ENCODE data around the gene LRMDA. TPM values are rescaled to one million over a fixed set of nuclear protein-coding genes. Genes with fewer than 3 reads are reported as not detected.
"Not testable (repeated sequence)": the region's sequence is repeated elsewhere in the genome, so short reads cannot be mapped to it uniquely, and the experiment has no call there.

Gene LRMDA
- total and polyA plus RNA-seq, 10 of the 15 experiments (the other 5 are each of a cell fraction or from before 2014, with no cell fraction given): 0.07 to 0.54 (median 0.29) TPM; not detected in 4

DNA sequence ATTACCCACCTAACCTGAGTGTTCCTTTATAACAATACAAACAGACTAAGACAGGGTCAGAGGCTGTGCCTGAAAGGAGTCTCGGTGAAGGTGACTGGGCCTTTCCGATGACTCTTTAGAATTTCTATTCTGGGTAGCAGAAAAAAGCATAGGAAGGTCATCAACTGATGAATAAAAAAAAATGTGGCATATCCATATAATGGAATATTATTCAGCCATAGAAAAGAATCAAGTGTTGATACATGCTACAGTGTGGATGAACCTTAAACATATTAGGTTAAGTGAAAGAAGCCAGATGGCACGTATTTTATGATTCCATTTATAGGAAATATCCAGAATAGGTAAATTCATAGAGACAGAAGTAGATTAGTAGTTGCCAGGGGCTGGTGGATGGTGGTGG, 83.4 kb downstream of the LRMDA start:
- TF ChIP-seq SMARCA5 (IDR thresholded peaks at IDR 0.05): no peak
- TF ChIP-seq JUNB (IDR thresholded peaks at IDR 0.05): no peak
- TF ChIP-seq BHLHE40 (IDR thresholded peaks at IDR 0.05; ENCODE audit: borderline replicate concordance in 1 of 2, low read depth in 2 of 2, low read length in 1 of 2): no peak
- no peak for TF ChIP-seq JUND (IDR thresholded peaks at IDR 0.05; ENCODE audit: low read depth, low read length)
- no peak for TF ChIP-seq KLF5 (IDR thresholded peaks at IDR 0.05; ENCODE audit: partially characterized antibody)
- no peak for TF ChIP-seq CREB1 (IDR thresholded peaks at IDR 0.05; ENCODE audit: low read depth)
- TF ChIP-seq SMAD5 (IDR thresholded peaks at IDR 0.05; ENCODE audit: low read depth): no peak

DNA sequence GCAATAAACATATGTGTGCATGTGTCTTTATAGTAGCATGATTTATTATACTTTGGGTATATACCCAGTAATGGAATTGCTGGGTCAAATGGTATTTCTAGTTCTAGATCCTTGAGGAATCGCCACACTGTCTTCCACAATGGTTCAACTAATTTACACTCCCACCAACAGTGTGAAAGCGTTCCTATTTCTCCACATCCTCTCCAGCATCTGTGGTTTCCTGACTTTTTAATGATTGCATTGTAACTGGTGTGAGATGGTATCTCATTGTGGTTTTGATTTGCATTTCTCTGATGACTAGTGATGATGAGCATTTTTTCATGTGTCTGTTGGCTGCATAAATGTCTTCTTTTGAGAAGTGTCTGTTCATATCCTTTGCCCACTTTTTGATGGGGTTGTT, 84.7 kb downstream of the LRMDA start:
- SMC1A ChIA-PET (ENCODE audit: uncharacterized antibody, unreplicated experiment); H3K4me2 ChIP-seq (ENCODE audit: control insufficient read depth, insufficient read depth); intact Hi-C loops (cut with micrococcal nuclease; ENCODE audit: unreplicated experiment); H3K9me3 ChIP-seq (replicated peaks; ENCODE audit: control insufficient read depth, insufficient read depth, low read length); ATAC-seq; DNase-seq (ENCODE audit: low read depth, low spot score); CTCF ChIA-PET; H3K79me2 ChIP-seq (ENCODE audit: control insufficient read depth, insufficient read depth, low read length); H3K27me3 ChIP-seq (replicated peaks in 1 of 2; ENCODE audit: control insufficient read depth in 2 of 2, insufficient read depth in 2 of 2, low read length in 1 of 2); H2AFZ ChIP-seq (ENCODE audit: control insufficient read depth, low read depth, low read length); H3K36me3 ChIP-seq (ENCODE audit: control insufficient read depth in 2 of 2, insufficient read depth in 2 of 2, low read length in 1 of 2); H3K27ac ChIP-seq (ENCODE audit: control insufficient read depth, insufficient read depth); RAD21 ChIA-PET (ENCODE audit: unreplicated experiment); POLR2A ChIA-PET; FAIRE-seq; H3K4me1 ChIP-seq (ENCODE audit: control insufficient read depth, insufficient read depth, low read length); BruUV-seq (replicated peaks); H3K9ac ChIP-seq (ENCODE audit: control insufficient read depth, insufficient read depth, low read length); H3K4me3 ChIP-seq; H4K20me1 ChIP-seq (ENCODE audit: control insufficient read depth, insufficient read depth); in situ Hi-C loops (cut with MboI): not testable (repeated sequence)
- TF ChIP-seq IKZF2 (IDR thresholded peaks at IDR 0.05): peak; percentile 49 to 62; a peak in 3 of 4 replicates
- WGBS (ENCODE audit: insufficient coverage, insufficient replicate concordance, low lambda C conversion rate, missing lambda C conversion rate): 27% methylated on average over 2 of the region's 2 CpGs

More for the DNA sequence above, 83.4 kb downstream of the LRMDA start:
- Histone ChIP-seq H3K36me3 (ENCODE audit: control insufficient read depth in 2 of 2, insufficient read depth in 2 of 2, low read length in 1 of 2) (no peaks in the 10 kb centered on the region), H3K79me2 (ENCODE audit: control insufficient read depth, insufficient read depth, low read length) (no peaks in the 10 kb centered on the region), H3K27me3 (replicated peaks in 1 of 2; ENCODE audit: control insufficient read depth in 2 of 2, insufficient read depth in 2 of 2, low read length in 1 of 2) (peaks cover 0 to 2% of the 10 kb centered on the region in 2 experiments; a peak in 1 of 4 replicates), H3K4me2 (ENCODE audit: control insufficient read depth, insufficient read depth) (no peak overlapping the region), H3K4me3 (no peak overlapping the region), H3K4me1 (ENCODE audit: control insufficient read depth, insufficient read depth, low read length) (no peaks in the 10 kb centered on the region), H3K9ac (ENCODE audit: control insufficient read depth, insufficient read depth, low read length) (no peak overlapping the region), H4K20me1 (ENCODE audit: control insufficient read depth, insufficient read depth) (no peaks in the 10 kb centered on the region), H3K9me3 (replicated peaks; ENCODE audit: control insufficient read depth, insufficient read depth, low read length) (no peaks in the 10 kb centered on the region), H2AFZ (ENCODE audit: control insufficient read depth, low read depth, low read length) (no peak overlapping the region), H3K27ac (ENCODE audit: control insufficient read depth, insufficient read depth) (no peak overlapping the region)
- intact Hi-C loops (cut with micrococcal nuclease; ENCODE audit: unreplicated experiment) (no loop called here), in situ Hi-C loops (cut with MboI) (no loop called here)
- POLR2A ChIA-PET: no interaction called here
- ATAC-seq: no peak
- RAD21 ChIA-PET (ENCODE audit: unreplicated experiment): no interaction called here
- CTCF ChIA-PET: no interaction called here
- FAIRE-seq: no peak
- BruUV-seq (replicated peaks): no TSS peak
- 44% methylated on average over 3 of the region's 3 CpGs for WGBS (ENCODE audit: insufficient coverage, insufficient replicate concordance, low lambda C conversion rate, missing lambda C conversion rate)
- no peak for DNase-seq (ENCODE audit: low read depth, low spot score)
- SMC1A ChIA-PET (ENCODE audit: uncharacterized antibody, unreplicated experiment): no interaction called here

DNA sequence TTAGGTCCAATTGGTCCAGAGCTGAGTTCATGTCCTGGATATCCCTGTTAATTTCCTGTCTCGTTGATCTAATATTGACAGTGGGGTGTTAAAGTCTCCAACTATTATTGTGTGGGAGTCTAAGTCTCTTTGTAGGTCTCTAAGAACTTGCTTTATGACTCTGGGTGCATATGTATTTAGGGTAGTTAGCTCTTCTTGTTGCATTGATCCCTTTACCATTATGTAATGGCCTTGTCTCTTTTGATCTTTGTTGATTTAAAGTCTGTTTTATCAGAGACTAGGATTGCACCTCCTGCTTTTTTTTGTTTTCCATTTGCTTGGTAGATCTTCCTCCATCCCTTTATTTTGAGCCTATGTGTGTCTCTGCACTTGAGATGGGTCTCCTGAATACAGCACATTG, 87.8 kb downstream of the LRMDA start:
- RAD21 ChIA-PET (ENCODE audit: unreplicated experiment); DNase-seq (ENCODE audit: low read depth, low spot score): not testable (repeated sequence)

More for the DNA sequence above, 87.8 kb downstream of the LRMDA start:
- BruUV-seq (replicated peaks); CTCF ChIA-PET; in situ Hi-C loops (cut with MboI); POLR2A ChIA-PET; H2AFZ ChIP-seq (ENCODE audit: control insufficient read depth, low read depth, low read length); ATAC-seq; H3K4me2 ChIP-seq (ENCODE audit: control insufficient read depth, insufficient read depth); H4K20me1 ChIP-seq (ENCODE audit: control insufficient read depth, insufficient read depth); H3K4me1 ChIP-seq (ENCODE audit: control insufficient read depth, insufficient read depth, low read length); H3K79me2 ChIP-seq (ENCODE audit: control insufficient read depth, insufficient read depth, low read length); H3K27me3 ChIP-seq (replicated peaks in 1 of 2; ENCODE audit: control insufficient read depth in 2 of 2, insufficient read depth in 2 of 2, low read length in 1 of 2); FAIRE-seq; H3K4me3 ChIP-seq; intact Hi-C loops (cut with micrococcal nuclease; ENCODE audit: unreplicated experiment); H3K27ac ChIP-seq (ENCODE audit: control insufficient read depth, insufficient read depth); H3K36me3 ChIP-seq (ENCODE audit: control insufficient read depth in 2 of 2, insufficient read depth in 2 of 2, low read length in 1 of 2); H3K9ac ChIP-seq (ENCODE audit: control insufficient read depth, insufficient read depth, low read length); H3K9me3 ChIP-seq (replicated peaks; ENCODE audit: control insufficient read depth, insufficient read depth, low read length): not testable (repeated sequence)
- 0% methylated on average over 1 of the region's 1 CpG for WGBS (ENCODE audit: insufficient coverage, insufficient replicate concordance, low lambda C conversion rate, missing lambda C conversion rate)
- SMC1A ChIA-PET (ENCODE audit: uncharacterized antibody, unreplicated experiment): interaction anchor here (0.7 to 1.3 kb wide), 2 partner anchors 11 to 25 kb away, joined by 3 to 4 read pairs; no protein-coding TSS in a partner anchor

Measured in GM12878 (cell line).